Epithelial cell of proximal tubule (primary cell): ENCODE results near the gene AXIN2. TPM values are rescaled to one million over a fixed set of nuclear protein-coding genes. Genes with fewer than 3 reads are reported as not detected.

Experiments used
- DNase-seq: peaks from one replicate; pipeline ENCODE4 v3.0.0-alpha.2; 2011; ENCODE audit warnings: low read depth
- H3K4me3 ChIP-seq: 2 replicates; pipeline ENCODE4 v1.5.1; 2011; ENCODE audit warnings: low read depth, mild to moderate bottlenecking, low read length
- CTCF ChIP-seq: conservative IDR thresholded peaks from 2 replicates; pipeline ENCODE4 v1.5.1; 2012; ENCODE audit warnings: low read depth, mild to moderate bottlenecking, low read length
- total RNA-seq: library from RNA; depleted of rRNA; stranded (reverse); fragments of >200 nt; gene quantifications from 2 replicates; pipeline ENCODE4 v1.2.3, GENCODE V29; 2015

AXIN2 gene
- total RNA-seq, 1 donor from 2014 or later = 1.8 TPM

GRCh38 chr17:65589321-65589720 lies 27.9 kb upstream of the AXIN2 start:
- no peak for TF ChIP-seq CTCF

GRCh38 chr17:65588181-65588808 lies 26.8 kb upstream of the AXIN2 start:
- no peak for TF ChIP-seq CTCF
- no peak overlapping the region for H3K4me3 ChIP-seq
- no peak for DNase-seq

More at GRCh38 chr17:65589321-65589720, 27.9 kb upstream of the AXIN2 start:
- H3K4me3 ChIP-seq = no peak overlapping the region
- DNase-seq = no peak

GRCh38 chr17:65587534-65588180 lies 26.2 kb upstream of the AXIN2 start:
- no peak for DNase-seq
- H3K4me3 ChIP-seq = no peak overlapping the region
- TF ChIP-seq CTCF = no peak

GRCh38 chr17:65586899-65587298 lies 25.5 kb upstream of the AXIN2 start:
- H3K4me3 ChIP-seq = no peak overlapping the region
- DNase-seq = no peak
- TF ChIP-seq CTCF = no peak

GRCh38 chr17:65584604-65585521 lies 23.4 kb upstream of the AXIN2 start:
- H3K4me3 ChIP-seq = no peak overlapping the region
- no peak for TF ChIP-seq CTCF
- no peak for DNase-seq

GRCh38 chr17:65583921-65584603 lies 22.6 kb upstream of the AXIN2 start:
- no peak for DNase-seq
- H3K4me3 ChIP-seq = no peak overlapping the region
- no peak for TF ChIP-seq CTCF
